HAP-1 (cell line): ENCODE results near the gene UBE2G1.

ENCODE experiments used
- DNase-seq, 2 experiments: peaks; one replicate each; pipeline ENCODE4 v3.0.0-alpha.2; 2016 to 2020; ENCODE audit warnings: low spot score in 2 of 2
- H3K27me3 ChIP-seq: fragments of 250-450 bp; sonication (Bioruptor Pico); 2 replicates; pipeline ENCODE4 v1.5.1; 2020; ENCODE audit warnings: low read depth, mild to moderate bottlenecking, moderate library complexity
- H3K36me3 ChIP-seq: fragments of 250-450 bp; sonication (Bioruptor Pico); replicated peaks from 2 replicates; pipeline ENCODE4 v1.5.1; 2020; ENCODE audit warnings: mild to moderate bottlenecking
- H3K4me1 ChIP-seq: fragments of 250-450 bp; sonication (Bioruptor Pico); 2 replicates; pipeline ENCODE4 v1.5.1; 2020; ENCODE audit warnings: mild to moderate bottlenecking
- H3K4me3 ChIP-seq: fragments of 250-450 bp; sonication (Bioruptor Pico); 2 replicates; pipeline ENCODE4 v1.5.1; 2020; ENCODE audit warnings: mild to moderate bottlenecking, moderate library complexity
- H3K9me3 ChIP-seq: fragments of 250-450 bp; sonication (Bioruptor Pico); 2 replicates; pipeline ENCODE4 v1.5.1; 2020; ENCODE audit warnings: mild to moderate bottlenecking, moderate library complexity
- in situ Hi-C: fragments of 300-500 bp; cut with MboI; formaldehyde crosslinking; loops from 3 replicates; pipeline ENCODE4 v1.14.3; 2020; ENCODE audit warnings: low sequenced_read_pairs, inconsistent platforms, mixed read lengths

The UBE2G1 gene

GRCh38 chr17:4233668-4234258, 132.7 kb downstream of the UBE2G1 start:
- DNase-seq = no peak
- Histone ChIP-seq H3K4me3 (no peak overlapping the region), H3K9me3 (no peaks in the 10 kb centered on the region), H3K36me3 (peaks cover 39% of the 10 kb centered on the region), H3K4me1 (no peaks in the 10 kb centered on the region), H3K27me3 (no peaks in the 10 kb centered on the region)
- in situ Hi-C loops = no loop called here

- no peak for DNase-seq
- Histone ChIP-seq H3K36me3 (peaks cover 38% of the 10 kb centered on the region), H3K4me1 (peaks cover 6% of the 10 kb centered on the region), H3K4me3 (no peak overlapping the region), H3K9me3 (no peaks in the 10 kb centered on the region), H3K27me3 (no peaks in the 10 kb centered on the region)
- in situ Hi-C loops = no loop called here
Observed at GRCh38 chr17:4232168-4232813, 134.2 kb downstream of the UBE2G1 start.

- no peaks in the 10 kb centered on the region for H3K27me3 ChIP-seq
- peaks cover 11% of the 10 kb centered on the region for H3K4me1 ChIP-seq
- in situ Hi-C loops = no loop called here
- H3K36me3 ChIP-seq = peaks cover 33% of the 10 kb centered on the region
- no peak overlapping the region for H3K4me3 ChIP-seq
- DNase-seq = no peak
- H3K9me3 ChIP-seq = no peaks in the 10 kb centered on the region
Observed at GRCh38 chr17:4229627-4230541, 136.6 kb downstream of the UBE2G1 start.

GRCh38 chr17:4221899-4222659, 144.4 kb downstream of the UBE2G1 start:
- DNase-seq = no peak
- Histone ChIP-seq H3K36me3 (peaks cover 9% of the 10 kb centered on the region), H3K27me3 (no peaks in the 10 kb centered on the region), H3K4me3 (no peak overlapping the region), H3K4me1 (peaks cover 8% of the 10 kb centered on the region), H3K9me3 (no peaks in the 10 kb centered on the region)
- in situ Hi-C loops = no loop called here

- H3K36me3 ChIP-seq = peaks cover 14% of the 10 kb centered on the region
- H3K9me3 ChIP-seq = no peaks in the 10 kb centered on the region
- no peaks in the 10 kb centered on the region for H3K27me3 ChIP-seq
- no peak overlapping the region for H3K4me3 ChIP-seq
- peaks cover 4% of the 10 kb centered on the region; the same call in 1 of the 2 replicates for H3K4me1 ChIP-seq
- no peak for DNase-seq
- in situ Hi-C loops = no loop called here
Observed at GRCh38 chr17:4221163-4221562, 145.3 kb downstream of the UBE2G1 start.

GRCh38 chr17:4220655-4221054, 145.8 kb downstream of the UBE2G1 start:
- Histone ChIP-seq H3K4me3 (no peak overlapping the region), H3K4me1 (peaks cover 6% of the 10 kb centered on the region), H3K36me3 (peaks cover 15% of the 10 kb centered on the region), H3K9me3 (no peaks in the 10 kb centered on the region), H3K27me3 (no peaks in the 10 kb centered on the region)
- no peak for DNase-seq
- in situ Hi-C loops = no loop called here
